GM12872 (cell line): ENCODE measurements around the gene RPL29.

Experiments
- TF ChIP-seq, protein P1 (sequence below): IDR thresholded peaks from 3 replicates; pipeline ENCODE4 v1.5.1; 2011; ENCODE audit warnings: low read depth, mild to moderate bottlenecking, low read length, moderate library complexity; ENCODE audit not compliant: insufficient read depth

Gene RPL29

GRCh38 chr3:51963951-51964451, 31.7 kb downstream of the RPL29 start:
- TF ChIP-seq, protein P1, sequence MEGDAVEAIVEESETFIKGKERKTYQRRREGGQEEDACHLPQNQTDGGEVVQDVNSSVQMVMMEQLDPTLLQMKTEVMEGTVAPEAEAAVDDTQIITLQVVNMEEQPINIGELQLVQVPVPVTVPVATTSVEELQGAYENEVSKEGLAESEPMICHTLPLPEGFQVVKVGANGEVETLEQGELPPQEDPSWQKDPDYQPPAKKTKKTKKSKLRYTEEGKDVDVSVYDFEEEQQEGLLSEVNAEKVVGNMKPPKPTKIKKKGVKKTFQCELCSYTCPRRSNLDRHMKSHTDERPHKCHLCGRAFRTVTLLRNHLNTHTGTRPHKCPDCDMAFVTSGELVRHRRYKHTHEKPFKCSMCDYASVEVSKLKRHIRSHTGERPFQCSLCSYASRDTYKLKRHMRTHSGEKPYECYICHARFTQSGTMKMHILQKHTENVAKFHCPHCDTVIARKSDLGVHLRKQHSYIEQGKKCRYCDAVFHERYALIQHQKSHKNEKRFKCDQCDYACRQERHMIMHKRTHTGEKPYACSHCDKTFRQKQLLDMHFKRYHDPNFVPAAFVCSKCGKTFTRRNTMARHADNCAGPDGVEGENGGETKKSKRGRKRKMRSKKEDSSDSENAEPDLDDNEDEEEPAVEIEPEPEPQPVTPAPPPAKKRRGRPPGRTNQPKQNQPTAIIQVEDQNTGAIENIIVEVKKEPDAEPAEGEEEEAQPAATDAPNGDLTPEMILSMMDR = no peak

GRCh38 chr3:51962854-51963530, 32.7 kb downstream of the RPL29 start:
- TF ChIP-seq, protein P1 = no peak

- TF ChIP-seq, protein P1 = no peak
Measured at GRCh38 chr3:51961602-51962569, 33.8 kb downstream of the RPL29 start.

DNA sequence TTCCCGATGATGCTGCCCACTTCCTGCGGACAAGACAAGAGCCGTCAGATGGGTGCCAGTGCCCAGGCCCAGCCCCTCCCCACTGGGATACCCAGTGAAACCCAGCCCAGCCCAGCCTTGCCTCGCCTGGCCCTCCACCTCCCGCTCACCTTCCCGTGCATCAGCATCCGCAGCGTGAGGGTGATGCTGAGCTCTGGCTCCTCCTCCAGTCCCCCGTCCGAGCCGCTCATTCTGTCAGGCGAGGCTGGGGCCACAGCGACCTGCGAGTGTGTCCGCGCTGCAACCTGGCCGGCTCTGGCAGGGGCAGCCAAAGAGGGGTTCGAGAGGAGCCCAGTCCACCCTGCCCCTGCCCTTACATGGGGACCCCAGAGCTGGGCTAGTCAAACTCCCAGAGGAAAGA, 34.7 kb downstream of the RPL29 start:
- TF ChIP-seq, protein P1 = no peak

DNA sequence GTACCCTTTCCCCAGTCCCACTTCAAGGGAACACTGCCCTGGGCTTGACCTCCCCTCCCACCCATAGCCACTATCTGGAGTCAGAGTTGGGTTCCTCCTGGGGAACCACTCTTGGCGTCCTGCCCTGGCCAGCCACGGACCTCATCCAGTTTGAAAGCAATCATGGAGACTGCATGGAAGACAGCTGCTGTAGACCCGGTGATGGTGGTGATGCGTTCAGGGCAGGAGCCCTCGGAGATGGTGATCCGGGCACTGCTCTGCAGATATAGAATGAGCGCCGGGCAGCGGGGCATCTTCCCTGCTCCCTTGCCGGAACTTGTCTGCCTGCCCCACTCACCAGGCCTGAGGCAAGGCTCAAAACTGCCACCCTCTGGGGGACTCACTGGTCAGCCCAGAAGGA, 35.3 kb downstream of the RPL29 start:
- TF ChIP-seq, protein P1 = no peak

GRCh38 chr3:51959651-51960050, 36.0 kb downstream of the RPL29 start:
- TF ChIP-seq, protein P1 = no peak
